SU-DHL-6 (cell line): Measurements from ENCODE around the gene ARAP1.

Experiments used
- CTCF ChIP-seq: fragments of 200-600 bp; sonication (generic); IDR thresholded peaks from one replicate; pipeline ENCODE4 v1.5.1; 2017; ENCODE audit warnings: antibody characterized with exemption, mild to moderate bottlenecking, low read length, moderate library complexity; ENCODE audit not compliant: insufficient read depth, poor library complexity, severe bottlenecking
- EZH2phosphoT487 ChIP-seq: fragments of 200-600 bp; sonication (generic), shearing (Covaris generic); conservative IDR thresholded peaks from 2 replicates; pipeline ENCODE4 v1.6.1; 2018; ENCODE audit warnings: mild to moderate bottlenecking, antibody characterized with exemption, low read length, moderate library complexity, mixed read lengths

GRCh38 chr11:72763823-72764222 lies 11.6 kb upstream of the ARAP1 start:
- TF ChIP-seq CTCF = no peak
- TF ChIP-seq EZH2phosphoT487 = no peak
